Kidney epithelial cell (primary cell): ENCODE results near the gene AGBL1. TPM values are rescaled to one million over a fixed set of nuclear protein-coding genes. Genes with fewer than 3 reads are reported as not detected.

ENCODE experiments used
- DNase-seq: peaks from one replicate; pipeline ENCODE4 v3.0.0-alpha.2; 2010; ENCODE audit warnings: low read depth
- H3K27me3 ChIP-seq: 2 replicates; pipeline ENCODE4 v1.6.0; 2011; ENCODE audit warnings: low read length; ENCODE audit not compliant: control insufficient read depth, insufficient read depth
- H3K36me3 ChIP-seq: 2 replicates; pipeline ENCODE4 v1.5.1; 2011; ENCODE audit warnings: low read length; ENCODE audit not compliant: control insufficient read depth, insufficient read depth
- H3K4me3 ChIP-seq: 2 replicates; pipeline ENCODE4 v1.5.1; 2011; ENCODE audit warnings: low read depth, mild to moderate bottlenecking, control low read depth, low read length
- CTCF ChIP-seq: IDR thresholded peaks from 2 replicates; pipeline ENCODE4 v1.5.1; 2011; ENCODE audit warnings: mild to moderate bottlenecking, moderate library complexity, low read length, control low read depth, inconsistent platforms; ENCODE audit not compliant: insufficient read depth, poor library complexity, severe bottlenecking
- total RNA-seq: library from RNA; depleted of rRNA; stranded (reverse); fragments of >200 nt; gene quantifications from 2 replicates; pipeline ENCODE4 v1.2.3, GENCODE V29; 2015

AGBL1 gene
- total RNA-seq, 1 donor from 2014 or later = not detected

- H3K27me3 ChIP-seq = no peaks in the 10 kb centered on the region
- no peaks in the 10 kb centered on the region for H3K36me3 ChIP-seq
- no peak overlapping the region for H3K4me3 ChIP-seq
- DNase-seq = no peak
- no peak for TF ChIP-seq CTCF
These were observed 799.9 kb downstream of the AGBL1 start for GRCh38 chr15:86879250-86880229.

GRCh38 chr15:86885616-86886015 lies 805.9 kb downstream of the AGBL1 start:
- DNase-seq = no peak
- no peaks in the 10 kb centered on the region for H3K27me3 ChIP-seq
- H3K36me3 ChIP-seq = no peaks in the 10 kb centered on the region
- no peak for TF ChIP-seq CTCF
- no peak overlapping the region for H3K4me3 ChIP-seq

- no peak for DNase-seq
- H3K36me3 ChIP-seq = no peaks in the 10 kb centered on the region
- no peaks in the 10 kb centered on the region for H3K27me3 ChIP-seq
- no peak for TF ChIP-seq CTCF
- H3K4me3 ChIP-seq = no peak overlapping the region
These were observed 813.2 kb downstream of the AGBL1 start for GRCh38 chr15:86892774-86893449.

- Histone ChIP-seq H3K27me3 (no peaks in the 10 kb centered on the region), H3K36me3 (no peaks in the 10 kb centered on the region), H3K4me3 (no peak overlapping the region)
- no peak for TF ChIP-seq CTCF
- DNase-seq = no peak
These were observed 814.6 kb downstream of the AGBL1 start for GRCh38 chr15:86894269-86894668.

GRCh38 chr15:86903642-86904421 lies 824.2 kb downstream of the AGBL1 start:
- H3K27me3 ChIP-seq = no peaks in the 10 kb centered on the region
- no peaks in the 10 kb centered on the region for H3K36me3 ChIP-seq
- no peak for TF ChIP-seq CTCF
- no peak overlapping the region for H3K4me3 ChIP-seq
- DNase-seq = no peak
